ENCODE data around the gene TTF1.

GRCh38 chr9:132381966-132382541 lies 24.6 kb downstream of the TTF1 start:
- TF ChIP-seq CTCF (IDR thresholded peaks at IDR 0.05) = no peak
- no peak for TF ChIP-seq POLR2A (IDR thresholded peaks at IDR 0.05)

Data from uterus (tissue), 2 donors.